GM12892 (cell line): ENCODE results near the gene BANP.

ENCODE experiments used
- POLR2A ChIP-seq: IDR thresholded peaks from 2 replicates; pipeline ENCODE4 v1.6.1; 2011; ENCODE audit warnings: low read depth, low read length, control low read depth
- POLR2AphosphoS5 ChIP-seq: IDR thresholded peaks from 2 replicates; pipeline ENCODE4 v1.6.1; 2011; ENCODE audit warnings: low read depth, low read length, control low read depth
- TAF1 ChIP-seq: IDR thresholded peaks from 2 replicates; pipeline ENCODE4 v1.6.1; 2011; ENCODE audit warnings: low read depth, mild to moderate bottlenecking, control low read depth, low read length, borderline replicate concordance

GRCh38 chr16:87993901-87994300 lies 42.7 kb downstream of the BANP start:
- no peak for TF ChIP-seq POLR2A
- no peak for TF ChIP-seq TAF1
- no peak for TF ChIP-seq POLR2AphosphoS5
